A204.1 (cell line): ENCODE results near the gene PLCXD1.
"Not testable (repeated sequence)": the region's sequence is repeated elsewhere in the genome, so short reads cannot be mapped to it uniquely, and the experiment has no call there.

ENCODE experiments used
- FAIRE-seq: peaks from 2 replicates; lab custom pipeline; 2012; peaks lifted over from hg19 to GRCh38; lab: Jason Lieb, UNC

The PLCXD1 gene

DNA sequence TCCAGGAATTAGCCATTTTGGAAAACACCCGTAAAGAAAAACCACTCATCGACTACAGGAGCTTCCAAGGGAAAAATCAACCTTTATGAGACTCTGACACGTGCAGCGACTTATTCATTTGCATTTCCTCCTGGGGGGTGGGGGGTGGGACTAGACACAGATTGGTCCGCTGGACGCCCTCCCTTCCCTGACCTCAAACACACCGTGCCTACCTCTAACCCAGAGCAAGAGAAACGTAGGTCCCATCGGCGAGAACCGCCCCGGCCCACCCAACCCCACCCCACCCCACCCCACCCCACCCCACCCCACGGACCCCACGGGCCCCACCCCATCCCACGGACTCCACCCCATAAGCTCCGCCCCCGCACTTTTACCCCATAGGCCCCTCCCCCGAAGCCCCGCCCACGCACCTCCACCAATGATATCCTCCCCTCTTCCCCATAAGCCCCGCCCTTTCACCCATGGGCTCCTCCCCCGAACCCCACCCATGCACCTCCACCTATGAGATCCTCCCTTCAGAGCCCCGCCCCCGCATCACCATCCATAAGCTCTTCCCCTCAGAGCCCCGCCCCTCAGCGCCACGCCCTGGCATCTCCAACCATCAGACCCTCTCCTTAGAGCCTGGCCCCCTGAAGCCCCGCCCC lies 36.4 kb downstream of the PLCXD1 start:
- FAIRE-seq, result no peak

DNA sequence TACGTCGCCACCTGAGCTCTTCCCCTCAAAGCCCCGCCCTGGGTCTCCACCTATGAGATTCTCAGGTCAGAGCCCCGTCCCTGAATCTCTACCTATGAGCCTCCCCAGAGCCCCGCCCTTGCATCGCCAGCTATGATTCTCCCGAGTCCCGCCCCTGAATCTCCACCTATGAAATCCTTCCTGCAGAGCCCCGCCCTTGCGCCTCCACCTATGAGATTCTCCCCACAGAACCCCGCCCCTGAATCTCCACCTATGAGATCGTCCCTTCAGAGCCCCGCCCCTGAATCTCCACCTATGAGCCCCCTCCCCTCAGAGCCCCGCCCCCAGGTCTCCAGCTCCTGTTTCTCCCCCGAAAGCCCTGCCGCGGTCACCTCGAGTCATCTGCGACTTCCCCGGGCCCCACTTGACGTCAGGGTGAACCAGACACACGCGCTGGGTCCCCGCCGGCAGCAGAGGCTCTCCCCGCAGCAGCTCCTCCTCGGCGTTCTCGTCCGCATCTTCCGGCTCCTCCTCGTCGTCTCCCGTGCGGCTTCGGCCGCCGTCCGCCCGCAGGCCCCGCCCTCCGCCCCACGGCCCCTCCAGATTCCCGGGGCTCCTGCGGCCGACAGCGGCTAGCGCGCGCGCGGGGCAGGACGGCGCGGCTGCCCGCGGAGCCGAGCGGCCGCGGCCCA lies 37.0 kb downstream of the PLCXD1 start:
- no peak for FAIRE-seq

DNA sequence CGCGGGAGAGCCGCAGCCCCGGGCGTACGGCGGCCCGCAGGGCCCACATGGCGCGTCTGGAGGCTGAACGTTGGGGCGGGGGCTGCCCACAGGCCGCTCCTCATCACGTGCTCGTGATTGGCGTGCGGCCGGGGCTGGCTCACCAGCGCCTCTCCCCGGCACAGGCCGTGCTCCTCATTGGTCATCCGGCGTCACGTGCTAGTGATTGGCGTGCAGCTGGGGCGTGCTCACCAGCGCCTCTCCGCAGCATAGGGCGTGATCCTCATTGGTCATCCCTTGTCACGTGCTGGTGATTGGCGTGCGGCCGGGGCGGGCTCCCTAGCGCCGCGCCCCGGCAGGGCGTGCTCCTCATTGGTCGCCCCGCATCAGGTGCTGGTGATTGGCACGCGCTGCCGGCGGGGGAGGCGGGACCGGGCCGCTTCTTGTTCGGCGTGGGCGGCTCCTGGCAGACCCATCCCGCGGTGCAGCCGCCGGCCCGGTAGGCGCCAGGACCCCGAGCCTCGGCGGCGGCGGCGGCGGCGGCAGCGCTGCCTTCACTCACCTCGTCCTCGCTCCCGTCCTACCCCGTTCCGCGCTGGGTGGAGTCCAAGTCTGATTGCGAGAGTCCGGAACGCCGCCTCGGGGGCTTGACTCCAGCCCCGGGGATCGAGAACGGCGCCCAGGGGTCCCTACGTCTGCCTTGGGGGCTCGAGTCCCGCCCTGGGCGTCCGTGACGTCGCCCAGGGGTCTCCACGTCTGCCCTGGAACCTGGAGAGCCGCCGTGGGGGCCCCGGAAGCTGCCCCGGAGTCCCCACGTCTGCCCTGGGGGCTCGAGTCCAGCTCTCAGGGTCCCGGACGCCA lies 37.8 kb downstream of the PLCXD1 start, which contains the start of gene GTPBP6:
GTPBP6 (minus strand) TSS at position 58 of the 840 bp plus-strand sequence; CDS start at position 49, 9 bp downstream.
- FAIRE-seq, result no peak

DNA sequence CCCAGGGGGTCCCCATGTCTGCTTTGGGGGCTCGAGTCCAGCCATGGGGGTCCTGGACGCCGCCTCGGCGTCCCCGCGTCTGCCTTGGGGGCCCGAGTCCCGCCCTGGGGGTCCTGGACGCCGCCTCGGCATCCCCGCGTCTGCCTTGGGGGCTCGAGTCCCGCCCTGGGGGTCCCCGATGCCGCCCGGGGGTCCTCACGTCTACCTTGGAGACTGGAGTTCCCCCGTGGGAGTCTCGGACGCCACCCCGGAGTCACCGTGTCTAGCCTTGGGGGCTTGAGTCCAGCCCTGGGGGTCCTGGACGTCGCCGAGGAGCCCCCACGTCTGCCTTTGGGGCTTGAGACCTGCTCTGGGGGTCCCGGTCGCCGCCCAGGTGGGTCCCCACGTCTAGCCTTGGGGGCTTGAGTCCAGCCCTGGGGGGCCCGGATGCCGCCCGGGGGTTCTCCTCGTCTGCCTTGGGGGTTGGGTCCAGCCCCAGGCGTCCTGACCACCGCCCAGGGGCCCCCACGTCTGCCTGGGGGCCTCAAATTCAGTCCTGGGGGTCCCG lies 38.5 kb downstream of the PLCXD1 start:
- no peak for FAIRE-seq

DNA sequence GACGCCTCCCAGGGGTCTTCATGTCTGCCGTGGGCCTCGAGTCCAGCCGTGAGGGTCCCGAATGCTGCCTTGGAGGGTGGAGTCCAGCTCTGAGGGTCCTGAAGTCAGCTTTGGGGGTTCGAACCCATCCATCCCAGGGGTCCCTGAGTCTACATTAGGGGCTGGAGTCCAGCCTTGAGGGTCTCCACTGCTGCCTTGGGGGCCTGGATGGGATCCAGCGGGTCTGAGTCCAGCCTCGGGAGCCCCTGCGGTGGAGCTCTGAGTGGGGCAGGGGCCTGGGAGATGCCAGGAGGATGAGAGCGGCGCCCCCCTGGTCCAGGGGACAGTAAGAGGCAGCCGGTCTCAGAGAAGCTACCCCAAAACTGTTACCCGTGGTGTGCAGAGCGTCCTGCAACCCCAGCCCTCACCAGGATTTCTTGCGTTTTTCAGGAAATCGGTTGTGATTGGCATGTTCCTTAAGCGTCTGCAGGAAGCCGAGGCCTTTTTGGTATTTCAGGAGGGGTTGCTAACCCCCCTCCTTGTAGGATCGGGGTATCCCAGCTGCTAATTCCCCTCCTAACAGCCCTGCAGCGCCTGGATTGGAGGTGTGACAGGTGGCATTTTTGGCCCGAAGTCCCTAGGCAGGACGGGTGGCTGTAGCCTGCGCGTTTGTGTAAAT lies 39.1 kb downstream of the PLCXD1 start:
- FAIRE-seq, result no peak

DNA sequence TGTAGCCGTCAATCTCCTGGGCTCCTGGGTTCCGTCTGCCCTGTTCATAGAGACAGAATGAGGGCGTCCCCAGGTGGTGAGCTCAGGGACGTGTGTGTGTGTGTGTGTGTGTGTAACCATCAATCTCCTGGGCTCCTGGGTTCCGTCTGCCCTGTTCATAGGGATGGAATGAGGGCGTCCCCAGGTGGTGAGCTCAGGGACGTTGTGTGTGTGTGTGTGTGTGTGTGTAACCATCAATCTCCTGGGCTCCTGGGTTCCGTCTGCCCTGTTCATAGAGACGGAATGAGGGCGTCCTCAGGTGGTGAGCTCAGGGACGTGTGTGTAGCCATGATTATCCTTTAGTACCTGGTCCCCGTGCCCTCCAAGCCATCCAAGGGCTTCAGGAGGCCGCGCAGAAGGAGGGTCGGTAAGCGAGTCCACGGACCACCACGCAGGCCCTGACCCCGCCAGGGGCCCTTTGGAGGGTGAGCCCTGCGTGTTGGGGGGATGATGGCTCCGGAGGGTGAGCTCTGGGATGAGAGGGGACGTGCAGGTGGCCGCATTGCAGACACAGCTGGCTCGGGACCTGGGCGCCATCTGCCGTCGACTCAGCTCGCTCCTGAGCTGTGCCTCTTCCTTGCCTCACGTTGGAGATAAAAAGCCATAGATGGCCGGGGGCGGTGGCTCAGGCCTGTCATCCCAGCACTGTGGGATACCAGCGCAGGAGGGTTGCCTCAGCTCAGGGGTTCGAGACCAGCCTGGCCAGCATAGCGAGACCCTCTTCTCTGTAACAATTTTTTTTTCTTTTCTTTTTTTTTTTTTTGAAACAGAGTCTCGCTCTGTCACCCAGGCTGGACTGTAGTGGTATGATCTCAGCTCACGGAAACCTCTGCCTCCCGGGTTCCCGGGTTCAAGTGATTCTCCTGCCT lies 42.8 kb downstream of the PLCXD1 start:
- no peak for FAIRE-seq

DNA sequence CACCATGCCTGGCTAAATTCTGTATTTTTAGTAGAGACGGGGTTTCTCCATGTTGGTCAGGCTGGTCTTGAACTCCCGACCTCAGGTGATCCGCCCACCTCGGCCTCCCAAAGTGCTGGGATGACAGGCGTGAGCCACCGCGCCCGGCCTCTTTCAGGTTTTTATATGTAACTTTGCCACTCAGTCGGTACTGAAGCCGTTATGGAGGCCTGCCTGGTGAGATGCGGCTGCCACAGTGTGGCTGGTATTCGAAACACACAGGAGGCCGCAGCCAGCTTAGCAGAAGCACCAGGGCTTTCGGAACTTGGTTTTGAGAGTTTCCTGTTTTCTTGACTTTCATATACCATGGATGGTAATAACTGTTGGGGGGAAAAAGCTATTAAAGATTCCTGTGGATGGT lies 43.5 kb downstream of the PLCXD1 start:
- not testable (repeated sequence) for FAIRE-seq

DNA sequence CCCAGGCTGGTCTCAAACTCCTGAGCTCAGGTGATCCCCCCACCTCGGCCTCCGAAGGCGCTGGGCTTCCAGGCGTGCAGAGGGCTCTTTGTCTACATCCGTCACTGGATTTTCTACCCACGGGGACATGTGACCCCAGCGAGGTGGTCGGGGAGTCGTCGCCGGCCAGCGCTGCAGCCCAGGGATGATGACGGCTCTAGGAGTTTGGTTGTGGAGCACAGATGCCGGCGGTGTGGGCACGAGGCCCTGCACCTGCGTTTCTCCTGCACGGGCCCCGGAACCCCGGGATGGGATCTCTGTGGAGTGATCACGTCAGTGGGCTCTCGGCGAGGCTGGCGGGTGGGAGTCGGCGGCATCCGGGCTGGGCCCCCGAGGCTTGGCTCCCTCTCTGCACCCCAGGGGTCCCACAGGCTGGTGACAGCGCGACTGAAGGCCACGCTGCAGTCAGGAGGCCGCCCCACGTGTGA lies 46.5 kb downstream of the PLCXD1 start:
- FAIRE-seq, result no peak

DNA sequence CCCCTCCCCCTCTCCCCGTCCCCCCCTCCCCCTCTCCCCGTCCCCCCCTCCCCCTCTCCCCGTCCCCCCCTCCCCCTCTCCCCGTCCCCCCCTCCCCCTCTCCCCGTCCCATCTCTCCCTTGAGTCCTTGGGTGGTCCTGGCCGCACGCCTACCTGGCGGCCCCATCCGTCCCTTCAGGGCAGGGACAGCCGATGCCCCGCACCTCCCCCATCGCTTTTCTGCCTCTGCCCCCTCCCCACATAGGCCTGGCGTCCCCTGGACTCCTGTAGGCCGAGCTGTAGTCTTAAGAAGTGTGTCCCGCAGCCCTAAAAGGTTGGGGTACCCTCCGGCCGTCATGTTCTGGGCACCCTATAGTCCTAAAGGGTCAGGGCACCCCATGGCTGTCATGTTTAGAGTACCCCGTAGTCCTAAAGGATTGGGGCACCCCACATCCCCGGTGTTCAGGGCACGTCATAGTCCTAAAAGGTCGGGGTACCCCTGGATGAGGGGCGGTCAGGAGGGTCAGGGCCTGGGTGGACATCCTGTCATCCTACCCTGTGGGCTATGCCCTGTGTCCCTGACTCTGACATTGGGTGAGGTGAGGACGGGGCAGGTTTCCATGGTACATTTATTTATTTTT lies 48.2 kb downstream of the PLCXD1 start:
- no peak for FAIRE-seq

DNA sequence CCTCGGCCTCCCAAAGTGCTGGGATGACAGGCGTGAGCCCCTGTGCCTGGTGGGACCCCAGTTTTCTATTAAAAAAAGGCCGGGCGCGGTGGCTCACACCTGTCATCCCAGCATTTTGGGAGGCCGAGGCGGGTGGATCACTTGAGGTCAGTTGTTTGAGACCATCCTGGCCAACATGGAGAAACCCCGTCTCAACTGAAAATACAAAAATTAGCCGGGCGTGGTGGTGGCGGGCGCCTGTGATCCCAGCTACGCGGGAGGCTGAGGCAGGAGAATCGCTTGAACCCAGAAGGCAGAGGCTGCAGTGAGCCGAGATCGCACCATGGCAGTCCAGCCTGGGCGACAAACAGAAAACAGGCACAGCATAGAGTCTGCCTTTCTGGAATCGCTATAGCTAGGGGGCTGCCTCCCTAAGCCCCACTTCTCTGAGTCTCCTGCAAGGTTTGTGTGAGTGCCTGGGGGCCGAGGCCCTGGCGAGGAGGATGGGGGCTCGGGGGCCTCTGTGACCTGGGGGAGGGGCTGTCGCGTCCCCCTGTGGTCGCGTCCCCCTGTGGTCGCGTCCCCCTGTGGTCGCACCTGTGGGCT lies 49.1 kb downstream of the PLCXD1 start:
- not testable (repeated sequence) for FAIRE-seq

DNA sequence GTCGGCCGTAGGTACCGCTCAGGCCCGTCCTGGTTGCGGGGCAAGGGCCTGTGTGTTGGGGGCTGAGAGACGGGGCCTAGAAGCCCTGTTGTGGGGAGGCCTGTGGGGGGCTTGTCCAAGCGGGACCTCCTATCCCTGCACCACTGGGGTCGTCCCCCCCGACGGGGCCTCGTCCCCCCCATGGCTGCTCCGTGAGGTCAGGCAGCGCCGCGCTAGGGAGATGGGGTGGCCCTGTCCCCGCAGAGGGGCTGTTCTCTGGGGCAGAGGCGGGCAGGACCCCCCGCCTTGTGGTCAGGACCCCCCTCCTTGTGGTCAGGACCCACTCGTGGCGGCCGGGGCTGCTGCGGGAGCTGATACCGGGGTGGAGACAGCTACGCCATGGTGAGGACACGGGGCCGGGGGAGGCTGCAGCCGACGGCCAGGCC lies 49.6 kb downstream of the PLCXD1 start:
- no peak for FAIRE-seq

DNA sequence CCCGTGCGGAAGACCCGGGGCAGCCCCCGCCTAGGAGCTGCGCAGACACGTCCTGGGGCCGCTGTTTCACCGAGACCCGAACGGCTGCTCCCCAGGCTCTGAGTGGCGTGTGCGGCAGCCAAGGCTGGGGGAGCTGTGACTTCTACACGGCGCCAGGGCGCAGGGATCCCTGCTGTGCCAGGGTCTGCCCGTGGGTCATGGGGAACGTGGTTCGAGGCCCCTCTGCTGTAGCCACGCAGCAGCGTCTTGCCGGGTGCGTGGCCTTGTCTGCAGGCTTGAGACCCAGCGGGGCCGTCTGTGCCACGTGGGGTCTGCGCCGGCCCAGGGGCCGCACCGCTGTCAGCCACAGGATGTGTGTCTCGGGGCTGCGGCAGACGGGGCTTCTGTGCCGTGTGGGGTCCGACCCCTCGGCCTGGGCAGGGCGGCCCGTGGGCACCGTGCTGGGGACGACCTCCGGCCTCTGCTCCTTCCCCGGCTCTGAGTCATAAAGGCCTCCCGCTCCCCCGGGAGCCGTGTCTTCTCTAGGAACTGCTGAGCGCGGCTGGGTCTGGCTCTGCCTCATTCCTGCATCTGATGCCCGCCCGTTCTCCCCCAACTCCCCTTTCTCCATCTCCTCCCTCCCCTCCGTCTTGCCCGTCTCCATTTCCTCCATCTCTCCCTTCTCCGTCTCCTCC lies 50.1 kb downstream of the PLCXD1 start:
- no peak for FAIRE-seq

DNA sequence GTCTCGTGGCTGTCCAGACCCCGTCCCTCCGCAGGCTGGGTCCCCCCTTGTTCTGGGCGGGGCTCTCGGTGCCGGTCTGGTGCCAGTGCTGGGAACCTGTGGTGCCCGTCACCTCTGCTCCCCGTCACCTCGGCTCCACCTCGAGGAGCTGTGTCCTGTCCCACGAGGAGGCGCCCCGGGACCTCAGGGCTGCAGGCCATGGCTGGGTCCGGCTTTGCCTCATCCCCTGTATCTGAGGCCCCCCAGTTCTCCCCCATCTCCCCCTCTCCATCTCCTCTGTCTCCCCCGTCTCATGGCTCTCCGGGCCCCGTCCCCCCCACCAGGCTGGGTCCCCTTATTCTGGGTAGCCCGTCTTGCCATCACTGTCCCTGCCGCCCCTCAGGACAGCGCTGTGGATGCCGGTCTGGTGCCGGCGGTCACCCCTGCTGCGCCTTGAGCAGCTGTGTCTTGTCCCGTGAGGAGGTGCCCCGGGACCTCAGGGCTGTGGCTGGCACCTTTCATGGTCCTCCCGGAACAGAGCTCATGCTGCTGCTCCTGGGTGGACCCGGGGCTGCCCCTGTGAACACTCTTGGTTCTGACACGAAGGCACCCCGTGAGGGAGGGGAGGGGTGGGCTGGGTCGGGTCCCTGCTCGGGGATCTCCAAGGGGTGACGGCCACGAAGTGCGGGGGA lies 50.8 kb downstream of the PLCXD1 start:
- FAIRE-seq, result no peak

DNA sequence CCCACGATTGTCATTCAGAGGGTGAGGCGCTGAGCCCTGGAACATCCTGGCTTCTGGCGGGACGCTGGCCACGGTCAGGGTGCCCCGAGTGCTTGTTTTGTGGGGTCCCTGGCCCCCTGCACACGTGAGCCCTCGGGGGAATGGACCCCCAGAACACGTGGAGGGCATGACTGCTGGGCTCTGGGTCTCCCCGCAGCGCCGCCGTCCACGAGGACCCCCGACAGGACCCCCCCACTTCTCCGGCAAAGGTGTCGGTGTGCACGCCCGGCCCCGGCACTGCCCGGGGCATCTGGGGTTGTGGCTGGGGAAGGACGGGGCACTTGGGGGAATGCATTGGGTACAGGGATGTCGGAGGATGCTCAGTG lies 51.3 kb downstream of the PLCXD1 start:
- no peak for FAIRE-seq

DNA sequence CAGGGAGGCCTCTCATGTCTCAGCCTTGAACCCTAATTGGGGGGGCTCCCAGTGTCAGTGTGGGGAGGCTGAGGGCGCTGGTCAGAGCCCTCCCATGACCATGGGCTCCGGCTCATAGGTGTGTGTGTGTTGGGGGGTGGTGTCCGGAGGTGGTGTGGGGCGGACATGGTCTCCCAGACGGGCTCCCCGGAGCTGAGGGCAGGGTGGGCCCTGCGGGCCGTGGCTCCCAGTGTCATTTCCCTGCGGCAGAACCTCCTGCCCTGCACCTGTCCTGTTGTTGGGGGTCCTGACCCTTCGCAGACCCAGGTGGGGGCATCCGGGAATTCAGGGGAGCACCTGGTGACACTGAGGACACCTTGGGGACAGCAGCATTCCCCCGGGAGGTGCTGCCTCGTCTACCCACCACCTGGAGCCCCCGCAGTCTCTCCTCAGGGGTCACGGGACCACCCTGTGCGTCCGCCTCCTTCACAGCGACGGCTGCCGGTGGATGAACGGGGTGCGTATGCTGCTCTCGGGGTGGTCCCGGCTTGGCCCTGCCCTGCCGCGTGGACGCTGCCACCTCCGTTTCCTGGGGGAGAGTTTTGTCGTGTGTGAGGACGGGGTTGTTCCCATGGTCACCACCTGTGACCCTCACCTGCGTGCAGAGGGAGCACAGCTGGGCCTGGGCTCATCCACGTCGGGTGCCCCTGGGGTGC lies 51.9 kb downstream of the PLCXD1 start:
- FAIRE-seq, result no peak

DNA sequence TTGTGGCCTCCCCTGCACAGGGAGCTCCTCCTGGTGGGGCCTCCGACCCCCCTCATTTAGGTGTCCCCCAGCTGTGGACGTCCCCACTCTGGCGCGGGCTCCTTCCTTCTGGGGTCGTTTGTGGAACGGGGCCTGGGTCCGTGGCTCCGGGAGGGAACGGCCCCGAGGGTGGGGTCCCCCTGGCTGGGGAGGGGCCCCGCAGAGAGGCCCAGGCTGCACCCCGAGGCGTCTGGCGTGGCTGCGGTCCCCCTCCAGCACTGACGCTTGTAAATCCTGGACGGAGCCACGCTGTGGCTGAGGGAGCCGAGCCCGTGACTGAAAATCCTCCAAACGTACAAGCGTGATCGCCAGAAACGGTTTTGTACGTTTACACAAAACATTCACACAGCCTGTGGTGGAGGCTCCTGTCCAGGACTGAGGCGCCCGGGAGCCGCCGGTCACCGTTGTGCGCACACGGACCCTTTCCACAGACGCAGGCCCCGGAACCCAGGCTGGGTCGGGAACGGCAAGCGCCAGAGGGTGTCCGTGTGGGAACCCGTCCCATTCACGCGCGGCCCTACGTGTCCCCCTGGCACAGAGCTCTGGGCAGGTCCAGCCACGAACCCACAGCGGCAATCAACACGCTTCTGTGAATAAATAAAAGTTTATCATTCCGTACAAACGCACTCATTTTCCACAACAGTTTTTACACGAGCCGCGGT lies 52.6 kb downstream of the PLCXD1 start:
- no peak for FAIRE-seq

DNA sequence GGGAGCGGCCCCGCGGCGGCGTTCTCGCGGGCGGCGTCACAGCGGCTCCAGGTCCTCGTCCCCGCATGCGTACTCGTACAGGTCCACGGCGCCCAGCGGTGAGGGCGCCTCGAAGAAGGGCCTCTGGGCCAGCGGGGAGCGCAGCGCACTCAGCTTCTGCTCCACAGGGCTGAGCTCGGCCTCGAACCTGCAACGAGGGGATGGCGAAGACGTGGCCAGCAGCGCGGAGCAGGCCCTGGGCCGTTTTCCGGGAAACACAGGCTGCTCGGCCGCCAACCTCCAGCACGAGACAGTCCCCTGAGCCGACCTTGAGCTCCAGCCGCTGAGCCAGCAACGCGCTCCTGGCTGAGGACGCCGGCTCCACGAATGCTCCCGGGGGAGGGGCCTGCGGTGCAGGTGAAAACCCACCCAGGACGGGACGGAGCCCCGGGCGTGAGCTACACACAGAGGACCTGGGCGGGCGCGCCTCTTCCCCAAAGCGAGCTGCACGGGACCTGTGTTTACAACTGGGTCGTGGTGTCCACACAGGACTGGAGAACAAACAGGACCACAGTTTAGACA lies 53.2 kb downstream of the PLCXD1 start:
- no peak for FAIRE-seq
